ENCODE results near the gene STAT5A. TPM values are rescaled to one million over a fixed set of nuclear protein-coding genes. Genes with fewer than 3 reads are reported as not detected.
"Not testable (repeated sequence)": the region's sequence is repeated elsewhere in the genome, so short reads cannot be mapped to it uniquely, and the experiment has no call there.

Gene STAT5A
- total RNA-seq, 6 experiments from 2014 or later: 4.8 to 11.5 (median 7.7) TPM

GRCh38 chr17:42255445-42255844 is 32.9 kb upstream of the STAT5A start:
- intact Hi-C loops (cut with DNase I): no loop called here
- ATAC-seq: no peak
- no peak overlapping the region for H3K27ac ChIP-seq
- no peak for DNase-seq
- TF ChIP-seq, protein P1, sequence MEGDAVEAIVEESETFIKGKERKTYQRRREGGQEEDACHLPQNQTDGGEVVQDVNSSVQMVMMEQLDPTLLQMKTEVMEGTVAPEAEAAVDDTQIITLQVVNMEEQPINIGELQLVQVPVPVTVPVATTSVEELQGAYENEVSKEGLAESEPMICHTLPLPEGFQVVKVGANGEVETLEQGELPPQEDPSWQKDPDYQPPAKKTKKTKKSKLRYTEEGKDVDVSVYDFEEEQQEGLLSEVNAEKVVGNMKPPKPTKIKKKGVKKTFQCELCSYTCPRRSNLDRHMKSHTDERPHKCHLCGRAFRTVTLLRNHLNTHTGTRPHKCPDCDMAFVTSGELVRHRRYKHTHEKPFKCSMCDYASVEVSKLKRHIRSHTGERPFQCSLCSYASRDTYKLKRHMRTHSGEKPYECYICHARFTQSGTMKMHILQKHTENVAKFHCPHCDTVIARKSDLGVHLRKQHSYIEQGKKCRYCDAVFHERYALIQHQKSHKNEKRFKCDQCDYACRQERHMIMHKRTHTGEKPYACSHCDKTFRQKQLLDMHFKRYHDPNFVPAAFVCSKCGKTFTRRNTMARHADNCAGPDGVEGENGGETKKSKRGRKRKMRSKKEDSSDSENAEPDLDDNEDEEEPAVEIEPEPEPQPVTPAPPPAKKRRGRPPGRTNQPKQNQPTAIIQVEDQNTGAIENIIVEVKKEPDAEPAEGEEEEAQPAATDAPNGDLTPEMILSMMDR (IDR thresholded peaks at IDR 0.05): no peak
- TF ChIP-seq POLR2A (IDR thresholded peaks at IDR 0.05): no peak
- H3K9me3 ChIP-seq: no peaks in the 10 kb centered on the region
- H3K27me3 ChIP-seq: no peaks in the 10 kb centered on the region
- H3K36me3 ChIP-seq: no peaks in the 10 kb centered on the region
- peaks cover 0 to 7% (median 0%) of the 10 kb centered on the region in 4 donors for H3K4me1 ChIP-seq
- 95% methylated on average over 8 of the region's 8 CpGs for WGBS (ENCODE audit: insufficient coverage, low coverage, low lambda C conversion rate, missing lambda C conversion rate)
- H3K4me3 ChIP-seq: no peak overlapping the region

DNA sequence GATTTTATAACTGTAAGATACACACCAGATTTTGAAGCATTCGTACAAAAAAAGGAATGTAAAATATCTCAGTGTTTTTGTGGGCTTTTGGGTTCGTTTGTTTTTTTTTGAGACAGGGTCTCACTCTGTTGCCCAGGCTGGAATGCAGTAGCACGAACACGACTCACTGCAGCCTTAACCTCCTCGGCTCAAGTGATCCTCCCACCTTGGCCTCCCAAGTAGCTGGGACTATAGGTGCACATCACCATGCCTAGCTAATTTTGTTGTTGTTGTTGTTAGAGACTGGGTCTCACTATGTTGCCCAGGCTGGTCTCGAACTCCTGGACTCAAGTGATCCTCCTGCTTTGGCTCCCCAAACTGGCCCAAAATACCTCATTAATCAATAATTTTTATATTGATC is 28.0 kb upstream of the STAT5A start:
- no peak overlapping the region for H3K4me3 ChIP-seq
- no peaks in the 10 kb centered on the region for H3K4me1 ChIP-seq
- no peaks in the 10 kb centered on the region for H3K9me3 ChIP-seq
- H3K27me3 ChIP-seq: no peaks in the 10 kb centered on the region
- no peaks in the 10 kb centered on the region for H3K36me3 ChIP-seq
- no peak for TF ChIP-seq POLR2A (IDR thresholded peaks at IDR 0.05)
- TF ChIP-seq, protein P1 (IDR thresholded peaks at IDR 0.05): no peak
- intact Hi-C loops (cut with DNase I): no loop called here
- DNase-seq (no peak), ATAC-seq (no peak)
- WGBS (ENCODE audit: insufficient coverage, low coverage, low lambda C conversion rate, missing lambda C conversion rate): 92% methylated on average over 6 of the region's 6 CpGs
- no peak overlapping the region for H3K27ac ChIP-seq

- H3K36me3 ChIP-seq; H3K27me3 ChIP-seq; H3K27ac ChIP-seq; DNase-seq; ATAC-seq; intact Hi-C loops (cut with DNase I); H3K9me3 ChIP-seq; H3K4me3 ChIP-seq: not testable (repeated sequence)
- H3K4me1 ChIP-seq: peaks cover 0 to 28% (median 8%) of the 10 kb centered on the region in 4 donors
- 73% methylated on average over 2 of the region's 4 CpGs for WGBS (ENCODE audit: insufficient coverage, low coverage, low lambda C conversion rate, missing lambda C conversion rate)
These were observed 23.9 kb upstream of the STAT5A start for GRCh38 chr17:42264366-42264765.

- intact Hi-C loops (cut with DNase I): no loop called here
- no peaks in the 10 kb centered on the region for H3K9me3 ChIP-seq
- no peaks in the 10 kb centered on the region for H3K36me3 ChIP-seq
- H3K4me3 ChIP-seq: no peak overlapping the region
- peaks cover 0 to 48% (median 12%) of the 10 kb centered on the region in 4 donors for H3K4me1 ChIP-seq
- TF ChIP-seq, protein P1 (IDR thresholded peaks at IDR 0.05): no peak
- TF ChIP-seq POLR2A (IDR thresholded peaks at IDR 0.05): no peak
- ATAC-seq: no peak
- no peak for DNase-seq
- no peaks in the 10 kb centered on the region for H3K27me3 ChIP-seq
- peak overlapping the region in 2 of 3 donors; percentile 26 to 86 for H3K27ac ChIP-seq
- 66% methylated on average over 2 of the region's 2 CpGs for WGBS (ENCODE audit: insufficient coverage, low coverage, low lambda C conversion rate, missing lambda C conversion rate)
These were observed 21.8 kb upstream of the STAT5A start for GRCh38 chr17:42266462-42266861.

DNA sequence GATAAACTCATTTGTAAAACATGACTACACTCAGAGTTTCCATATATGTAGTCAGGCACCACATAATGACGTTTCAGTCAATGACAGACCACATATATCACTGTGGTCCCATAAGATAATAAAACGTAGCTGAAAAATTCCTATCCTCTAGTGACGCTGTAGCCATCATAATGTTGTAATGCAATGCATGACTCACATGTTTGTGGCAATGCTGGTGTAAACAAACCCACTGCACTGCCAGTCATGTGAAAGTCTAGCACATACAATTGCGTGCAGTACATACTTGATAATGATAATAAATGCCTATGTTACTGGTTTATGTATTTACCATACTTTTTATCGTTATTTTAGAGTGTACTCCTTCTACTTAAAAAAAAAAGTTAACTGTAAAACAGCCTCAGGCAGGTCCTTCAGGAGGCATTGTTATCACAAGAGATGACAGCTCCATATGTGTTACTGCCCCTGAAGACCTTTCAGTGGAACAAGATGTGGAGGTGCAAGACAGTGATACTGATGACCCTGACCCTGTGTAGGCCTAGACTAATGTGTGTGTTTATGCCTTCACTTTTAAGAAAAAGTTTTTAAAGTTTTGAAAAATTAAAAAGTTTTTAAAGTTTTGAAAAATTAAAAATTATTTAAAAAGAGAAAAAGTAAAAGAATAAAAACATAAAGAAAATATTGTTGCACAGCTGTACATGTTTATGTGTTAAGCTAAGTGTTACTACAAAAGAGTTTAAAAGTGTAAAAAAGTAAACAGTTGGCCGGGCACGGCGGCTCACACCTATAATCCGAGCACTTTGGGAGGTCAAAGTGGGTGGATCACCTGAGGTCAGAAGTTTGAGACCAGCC is 21.2 kb upstream of the STAT5A start:
- ATAC-seq (peak; percentile 46 to 81 (median 58)), DNase-seq (no peak)
- H3K27ac ChIP-seq: peak overlapping the region in 2 of 3 donors; percentile 26 to 86
- H3K27me3 ChIP-seq: no peaks in the 10 kb centered on the region
- intact Hi-C loops (cut with DNase I): no loop called here
- no peak for TF ChIP-seq POLR2A (IDR thresholded peaks at IDR 0.05)
- TF ChIP-seq, protein P1 (IDR thresholded peaks at IDR 0.05): no peak
- H3K4me3 ChIP-seq: no peak overlapping the region
- no peaks in the 10 kb centered on the region for H3K36me3 ChIP-seq
- WGBS (ENCODE audit: insufficient coverage, low coverage, low lambda C conversion rate, missing lambda C conversion rate): 28% methylated on average over 9 of the region's 9 CpGs
- H3K4me1 ChIP-seq: peaks cover 0 to 49% (median 12%) of the 10 kb centered on the region in 4 donors
- H3K9me3 ChIP-seq: no peaks in the 10 kb centered on the region
